WTC11 (cell line): ENCODE measurements around the gene VIM. TPM values are rescaled to one million over a fixed set of nuclear protein-coding genes. Genes with fewer than 3 reads are reported as not detected.

Experiments
- ATAC-seq: fragments of 200-7000 bp; cut with Tn5 transposase; 2 replicates; pipeline ENCODE4 v1.10.0; 2021; ENCODE audit warnings: mild to moderate bottlenecking, moderate library complexity
- CTCF ChIA-PET: fragments of 300-600 bp; sonication (Branson Sonifier 250); formaldehyde crosslinking; loops from one replicate; lab custom pipeline; 2021; ENCODE audit warnings: antibody characterized with exemption; lab: Charles Lee
- POLR2A ChIA-PET: fragments of 350-600 bp; sonication (Branson Sonifier 250); formaldehyde crosslinking; loops from one replicate; lab custom pipeline; 2021; ENCODE audit warnings: antibody characterized with exemption; lab: Charles Lee
- DNase-seq: peaks from one replicate; pipeline ENCODE4 v3.0.0; 2021; ENCODE audit warnings: low spot score
- H3K27ac Mint-ChIP-seq: 2 replicates; pipeline ENCODE4 v1.8.0; 2021; ENCODE audit warnings: mixed read lengths
- H3K27me3 Mint-ChIP-seq: 2 replicates; pipeline ENCODE4 v1.8.0; 2021; ENCODE audit warnings: low read depth, mild to moderate bottlenecking, moderate library complexity, mixed read lengths
- H3K36me3 Mint-ChIP-seq: 2 replicates; pipeline ENCODE4 v1.8.0; 2021; ENCODE audit warnings: mixed read lengths
- H3K4me1 Mint-ChIP-seq: 2 replicates; pipeline ENCODE4 v1.8.0; 2022; ENCODE audit warnings: mixed read lengths
- H3K4me3 Mint-ChIP-seq: 2 replicates; pipeline ENCODE4 v1.8.0; 2021; ENCODE audit warnings: mild to moderate bottlenecking, moderate library complexity, mixed read lengths
- H3K9me3 Mint-ChIP-seq: 2 replicates; pipeline ENCODE4 v1.8.0; 2021; ENCODE audit warnings: mixed read lengths
- ATF6 ChIP-seq: sonication (generic); formaldehyde crosslinking; IDR thresholded peaks from 2 replicates; pipeline ENCODE4 v1.8.1; 2023; ENCODE audit warnings: mild to moderate bottlenecking, missing genetic modification reagents
- E2F5 ChIP-seq: sonication (generic); formaldehyde crosslinking; IDR thresholded peaks from 2 replicates; pipeline ENCODE4 v1.8.1; 2022; ENCODE audit warnings: mild to moderate bottlenecking, moderate library complexity, missing genetic modification reagents
- GABPB1 ChIP-seq: sonication (generic); formaldehyde crosslinking; IDR thresholded peaks from 2 replicates; pipeline ENCODE4 v1.8.1; 2023; ENCODE audit warnings: mild to moderate bottlenecking, missing genetic modification reagents
- HMGXB4 ChIP-seq: sonication (generic); formaldehyde crosslinking; IDR thresholded peaks from 2 replicates; pipeline ENCODE4 v1.8.1; 2023; ENCODE audit warnings: mild to moderate bottlenecking, moderate library complexity, missing genetic modification reagents
- IRF1 ChIP-seq: sonication (generic); formaldehyde crosslinking; IDR thresholded peaks from 2 replicates; pipeline ENCODE4 v1.8.0; 2023; ENCODE audit warnings: missing genetic modification reagents
- MAX ChIP-seq: sonication (generic); formaldehyde crosslinking; IDR thresholded peaks from 2 replicates; pipeline ENCODE4 v1.8.0; 2022; ENCODE audit warnings: mild to moderate bottlenecking, missing genetic modification reagents
- MXD4 ChIP-seq: fragments of 250-450 bp; sonication (Bioruptor Pico); IDR thresholded peaks from 2 replicates; pipeline ENCODE4 v1.8.0; 2021; ENCODE audit warnings: mild to moderate bottlenecking, moderate library complexity, borderline replicate concordance
- MYBL2 ChIP-seq: sonication (generic); formaldehyde crosslinking; IDR thresholded peaks from 2 replicates; pipeline ENCODE4 v1.8.1; 2023; ENCODE audit warnings: mild to moderate bottlenecking, moderate library complexity, missing genetic modification reagents
- NFE2L1 ChIP-seq: sonication (generic); formaldehyde crosslinking; IDR thresholded peaks from 2 replicates; pipeline ENCODE4 v1.8.1; 2023; ENCODE audit warnings: missing genetic modification reagents
- PRDM15 ChIP-seq: sonication (generic); formaldehyde crosslinking; IDR thresholded peaks from 2 replicates; pipeline ENCODE4 v1.8.0; 2022; ENCODE audit warnings: missing genetic modification reagents
- PREB ChIP-seq: sonication (generic); formaldehyde crosslinking; IDR thresholded peaks from 2 replicates; pipeline ENCODE4 v1.8.1; 2022; ENCODE audit warnings: mild to moderate bottlenecking, missing genetic modification reagents, moderate library complexity, borderline replicate concordance
- TEAD1 ChIP-seq: sonication (generic); formaldehyde crosslinking; IDR thresholded peaks from 2 replicates; pipeline ENCODE4 v1.8.0; 2022; ENCODE audit warnings: mild to moderate bottlenecking, missing genetic modification reagents
- ZBTB21 ChIP-seq: sonication (generic); formaldehyde crosslinking; IDR thresholded peaks from 2 replicates; pipeline ENCODE4 v1.8.1; 2023; ENCODE audit warnings: mild to moderate bottlenecking, missing genetic modification reagents, borderline replicate concordance
- ZBTB43 ChIP-seq: sonication (generic); formaldehyde crosslinking; IDR thresholded peaks from 2 replicates; pipeline ENCODE4 v1.8.1; 2023; ENCODE audit warnings: mild to moderate bottlenecking, missing genetic modification reagents
- ZMAT4 ChIP-seq: fragments of 250-450 bp; sonication (Bioruptor Pico); IDR thresholded peaks from 2 replicates; pipeline ENCODE4 v1.9.0; 2021; ENCODE audit warnings: mild to moderate bottlenecking
- ZNF423 ChIP-seq: fragments of 250-450 bp; sonication (Bioruptor Pico); IDR thresholded peaks from 2 replicates; pipeline ENCODE4 v2.1.2; 2022; ENCODE audit warnings: mild to moderate bottlenecking, moderate library complexity
- ZNF671 ChIP-seq: fragments of 250-450 bp; sonication (Bioruptor Pico); IDR thresholded peaks from 2 replicates; pipeline ENCODE4 v1.8.0; 2021; ENCODE audit warnings: mild to moderate bottlenecking
- ZSCAN18 ChIP-seq: fragments of 250-450 bp; sonication (Bioruptor Pico); IDR thresholded peaks from 2 replicates; pipeline ENCODE4 v2.1.2; 2022; ENCODE audit warnings: mild to moderate bottlenecking, moderate library complexity
- total RNA-seq: library from RNA; stranded (reverse); gene quantifications from 3 replicates; pipeline ENCODE4 v1.2.3, GENCODE V29; 2021

The VIM gene
- total RNA-seq, 1 experiment from 2014 or later = 74.1 TPM

- TF ChIP-seq ZSCAN18 (CRISPR knock-in tag) (no peak), ZNF671 (no peak), ZBTB43 (no peak), E2F5 (no peak)
- TF ChIP-seq, all 79 proteins: peak for 0
These were observed 46.3 kb upstream of the VIM start (continued) for GRCh38 chr10:17181751-17182150.

- no peak overlapping the region for H3K27ac Mint-ChIP-seq
- H3K4me3 Mint-ChIP-seq = no peak overlapping the region
- no peaks in the 10 kb centered on the region for H3K9me3 Mint-ChIP-seq
- POLR2A ChIA-PET = no interaction called here
- no peak for ATAC-seq
- DNase-seq = no peak
- CTCF ChIA-PET = interaction anchor here (1.3 kb wide), 1 partner anchor 29 kb away, joined by 3 read pairs; no protein-coding TSS in a partner anchor
- H3K36me3 Mint-ChIP-seq = no peaks in the 10 kb centered on the region
- TF ChIP-seq NFE2L1 (CRISPR knock-in tag) = no peak
- TF ChIP-seq ZMAT4 (CRISPR knock-in tag) = no peak
- no peak for TF ChIP-seq HMGXB4
- no peak for TF ChIP-seq ZBTB21 (CRISPR knock-in tag)
- TF ChIP-seq PRDM15 = no peak
- no peak for TF ChIP-seq PREB (CRISPR knock-in tag)
- no peak for TF ChIP-seq TEAD1
- TF ChIP-seq GABPB1 = no peak
- TF ChIP-seq MAX (CRISPR knock-in tag) = no peak
- TF ChIP-seq MXD4 = no peak
- TF ChIP-seq ATF6 (CRISPR knock-in tag) = no peak
- no peak for TF ChIP-seq ZNF423
- TF ChIP-seq IRF1 (CRISPR knock-in tag) = no peak
- no peak for TF ChIP-seq MYBL2 (CRISPR knock-in tag)
- TF ChIP-seq ZBTB43 = no peak
- H3K27me3 Mint-ChIP-seq = no peaks in the 10 kb centered on the region
- peaks cover 17% of the 10 kb centered on the region for H3K4me1 Mint-ChIP-seq
These were observed 44.9 kb upstream of the VIM start for GRCh38 chr10:17183110-17183509.
